Measurements from ENCODE around the gene TMEM215. TPM values are rescaled to one million over a fixed set of nuclear protein-coding genes. Genes with fewer than 3 reads are reported as not detected.

TMEM215 gene
- total RNA-seq, 1 donor from 2014 or later, result 0.52 TPM

- no peak overlapping the region for H3K9ac ChIP-seq (ENCODE audit: low read depth in 1 of 3, low read length in 3 of 3)
- no peaks in the 10 kb centered on the region for H3K36me3 ChIP-seq (ENCODE audit: control insufficient read depth in 3 of 3, insufficient read depth in 3 of 3, low read length in 3 of 3)
- no peaks in the 10 kb centered on the region for H3K27me3 ChIP-seq (ENCODE audit: control insufficient read depth in 3 of 3, insufficient read depth in 3 of 3, low read length in 3 of 3)
- H3K4me3 ChIP-seq (ENCODE audit: low read length in 3 of 3), result no peak overlapping the region
- H3K4me1 ChIP-seq (ENCODE audit: control insufficient read depth in 3 of 3, insufficient read depth in 3 of 3, low read length in 3 of 3), result no peaks in the 10 kb centered on the region
- no peak overlapping the region for H3K27ac ChIP-seq (ENCODE audit: low read depth, low read length)
- H3K9me3 ChIP-seq (ENCODE audit: control insufficient read depth in 3 of 3, low read length in 3 of 3), result no peaks in the 10 kb centered on the region
Observed at GRCh38 chr9:32825203-32825602, 41.9 kb downstream of the TMEM215 start.

GRCh38 chr9:32828861-32829260, 45.5 kb downstream of the TMEM215 start:
- no peak overlapping the region for H3K9ac ChIP-seq (ENCODE audit: low read depth in 1 of 3, low read length in 3 of 3)
- no peak overlapping the region for H3K27ac ChIP-seq (ENCODE audit: low read depth, low read length)
- H3K36me3 ChIP-seq (ENCODE audit: control insufficient read depth in 3 of 3, insufficient read depth in 3 of 3, low read length in 3 of 3), result no peaks in the 10 kb centered on the region
- no peak overlapping the region for H3K4me3 ChIP-seq (ENCODE audit: low read length in 3 of 3)
- no peaks in the 10 kb centered on the region for H3K9me3 ChIP-seq (ENCODE audit: control insufficient read depth in 3 of 3, low read length in 3 of 3)
- no peaks in the 10 kb centered on the region for H3K4me1 ChIP-seq (ENCODE audit: control insufficient read depth in 3 of 3, insufficient read depth in 3 of 3, low read length in 3 of 3)
- H3K27me3 ChIP-seq (ENCODE audit: control insufficient read depth in 3 of 3, insufficient read depth in 3 of 3, low read length in 3 of 3), result no peaks in the 10 kb centered on the region

GRCh38 chr9:32832346-32832745, 49.0 kb downstream of the TMEM215 start:
- Histone ChIP-seq H3K36me3 (ENCODE audit: control insufficient read depth in 3 of 3, insufficient read depth in 3 of 3, low read length in 3 of 3) (no peaks in the 10 kb centered on the region), H3K9me3 (ENCODE audit: control insufficient read depth in 3 of 3, low read length in 3 of 3) (no peaks in the 10 kb centered on the region), H3K9ac (ENCODE audit: low read depth in 1 of 3, low read length in 3 of 3) (no peak overlapping the region), H3K4me1 (ENCODE audit: control insufficient read depth in 3 of 3, insufficient read depth in 3 of 3, low read length in 3 of 3) (no peaks in the 10 kb centered on the region), H3K27ac (ENCODE audit: low read depth, low read length) (no peak overlapping the region), H3K27me3 (ENCODE audit: control insufficient read depth in 3 of 3, insufficient read depth in 3 of 3, low read length in 3 of 3) (no peaks in the 10 kb centered on the region), H3K4me3 (ENCODE audit: low read length in 3 of 3) (no peak overlapping the region)

Small RNA genes lying within 50 kb of the gene (small RNA-seq; reads per million reads assigned to genes)
- gene RF00019, result not detected

Other genes starting within 250 kb of the TMEM215 start
- 3.1 TPM for gene SMIM27, start 231.2 kb upstream of the TMEM215 start, total RNA-seq
- 15.1 TPM for gene TOPORS, start 231.0 kb upstream of the TMEM215 start, total RNA-seq
- 37.6 TPM for gene NDUFB6, start 210.4 kb upstream of the TMEM215 start, total RNA-seq
- gene TAF1L, start 147.9 kb upstream of the TMEM215 start, total RNA-seq, result not detected
- gene APTX, start 218.1 kb downstream of the TMEM215 start, total RNA-seq, result 15.1 TPM
- gene DNAJA1, start 241.7 kb downstream of the TMEM215 start, total RNA-seq, result 54.3 TPM

Measured in skeletal muscle tissue (tissue), 5 donors.